Measurements from ENCODE around the gene MYOG.

- TF ChIP-seq CTCF (IDR thresholded peaks at IDR 0.05; ENCODE audit: low read depth, low read length), result peak; percentile 8
- TF ChIP-seq POLR2A (IDR thresholded peaks at IDR 0.05; ENCODE audit: extremely low read depth, insufficient read length), result no peak
- no peak for TF ChIP-seq MAX (IDR thresholded peaks at IDR 0.05; ENCODE audit: low read depth, low read length)
- TF ChIP-seq MYC (IDR thresholded peaks at IDR 0.05; ENCODE audit: low read depth, low read length), result no peak
Measured at GRCh38 chr1:203056516-203056915, 29.3 kb downstream of the MYOG start.

Data from NB4 (cell line).